Lung (tissue), 12 donors: Measurements from ENCODE around the gene KCNQ2. TPM values are rescaled to one million over a fixed set of nuclear protein-coding genes. Genes with fewer than 3 reads are reported as not detected.

Experiments used
- ATAC-seq: fragments of 200-7000 bp; cut with Tn5 transposase; one replicate; pipeline ENCODE4 v1.9.1; 2020; ENCODE audit warnings: moderate number of reproducible peaks; ENCODE audit not compliant: insufficient read depth, low FRiP score
- DNase-seq, 3 donors: peaks; one replicate each; pipeline ENCODE4 v3.0.0-alpha.2; 2013 to 2017
- H3K27ac ChIP-seq, 2 donors: one replicate each; pipeline ENCODE4 v1.5.1; 2013; ENCODE audit warnings: mild to moderate bottlenecking in 2 of 2, moderate library complexity in 2 of 2, control low read depth in 1 of 2, inconsistent platforms in 1 of 2, low read depth in 1 of 2, low read length in 1 of 2
- H3K27me3 ChIP-seq, 3 donors: one replicate each; pipeline ENCODE4 v1.5.1; 2013; ENCODE audit warnings: low read length in 2 of 3; ENCODE audit not compliant: control insufficient read depth in 3 of 3, insufficient read depth in 3 of 3
- H3K36me3 ChIP-seq, 4 donors: one replicate each; pipeline ENCODE4 v1.5.1; 2013; ENCODE audit warnings: low read length in 4 of 4, mild to moderate bottlenecking in 1 of 4, moderate library complexity in 1 of 4; ENCODE audit not compliant: control insufficient read depth in 4 of 4, insufficient read depth in 4 of 4
- H3K4me1 ChIP-seq, 5 donors: one replicate each; pipeline ENCODE4 v1.5.1; 2013; ENCODE audit warnings: low read length in 5 of 5, mild to moderate bottlenecking in 2 of 5, moderate library complexity in 1 of 5; ENCODE audit not compliant: control insufficient read depth in 5 of 5, insufficient read depth in 5 of 5
- H3K4me3 ChIP-seq: one replicate; pipeline ENCODE4 v1.5.1; 2013; ENCODE audit warnings: mild to moderate bottlenecking, control low read depth, moderate library complexity
- H3K9ac ChIP-seq, 2 donors: one replicate each; pipeline ENCODE4 v1.5.1; 2013; ENCODE audit warnings: low read length in 2 of 2, control low read depth in 1 of 2; ENCODE audit not compliant: insufficient read depth in 1 of 2
- H3K9me3 ChIP-seq, 4 donors: one replicate each; pipeline ENCODE4 v1.5.1; 2013; ENCODE audit warnings: low read length in 3 of 4, mild to moderate bottlenecking in 1 of 4, moderate library complexity in 1 of 4; ENCODE audit not compliant: control insufficient read depth in 4 of 4, insufficient read depth in 3 of 4
- CTCF ChIP-seq: IDR thresholded peaks from 2 replicates; pipeline ENCODE4 v1.5.1; 2012; ENCODE audit warnings: mild to moderate bottlenecking; ENCODE audit errors: control extremely low read depth, extremely low read depth
- WGBS, 2 donors: extraction: QIAGEN DNeasy Blood & Tissue Kit; methylation state at CpG; one replicate each; pipeline ENCODE4 v1.1.7; 2013; 5-methylcytosine and 5-hydroxymethylcytosine counted together
- polyA plus RNA-seq, 2 donors: library from polyadenylated mRNA; stranded (reverse); fragments of 200-250 nt; gene quantifications; one replicate each; pipeline ENCODE4 v1.2.1, GENCODE V29; 2013
- total RNA-seq, 2 donors: library from RNA; depleted of rRNA in 1 of 2; stranded (reverse); fragments of >200 nt in 1 of 2; gene quantifications; one replicate each; pipeline ENCODE4 v1.2.1, GENCODE V29; 2014 to 2021
- donor health status: control.
- donor health status: control.
- donor health status: Bipolar disorder and iron deficiency.
- donor health status: healthy.
- donor health status: DM: yes; HTN: yes; CAD: no.

Gene KCNQ2
- total and polyA plus RNA-seq, 4 donors: 0.18 to 6.8 (median 0.28) TPM; not detected in 1

- 0 to 1% methylated on average over 29 to 64 of the region's 64 CpGs for whole genome bisulfite sequencing, 2 donors
- peaks cover 0 to 22% (median 14%) of the 10 kb centered on the region in 4 donors for H3K36me3 ChIP-seq
- peak; percentile 90 to 93 (median 92) for DNase-seq
- peaks cover 0 to 24% (median 7%) of the 10 kb centered on the region in 5 donors for H3K4me1 ChIP-seq
- peak within 1 kb of the TSS; percentile 95 for H3K27ac ChIP-seq
- peak within 1 kb of the TSS; percentile 90 for H3K4me3 ChIP-seq
- no peak for TF ChIP-seq CTCF
- H3K9ac ChIP-seq: peak within 1 kb of the TSS; percentile 37 to 46
- no peaks in the 10 kb centered on the region for H3K27me3 ChIP-seq
- H3K9me3 ChIP-seq: peaks cover 0 to 5% (median 0%) of the 10 kb centered on the region in 4 donors
- peak; percentile 93 for ATAC-seq
These were observed 48.1 kb upstream of the KCNQ2 start, which contains the start of gene PPDPF for GRCh38 chr20:63520504-63520933. TSS of gene PPDPF (plus strand) at chr20:63520765. CDS start at chr20:63521309, 544 bp downstream.

GRCh38 chr20:63519668-63520503 is 47.4 kb upstream of the KCNQ2 start:
- Histone ChIP-seq H3K9me3 (peaks cover 0 to 5% (median 0%) of the 10 kb centered on the region in 4 donors), H3K27me3 (no peaks in the 10 kb centered on the region), H3K9ac (no peak overlapping the region), H3K4me3 (peak overlapping the region; percentile 75), H3K27ac (peak overlapping the region; percentile 75 to 95), H3K36me3 (peaks cover 0 to 22% (median 14%) of the 10 kb centered on the region in 4 donors), H3K4me1 (peaks cover 0 to 23% (median 7%) of the 10 kb centered on the region in 5 donors)
- ATAC-seq (peak; percentile 45), DNase-seq (peak; percentile 81 to 85 (median 83))
- 2% methylated on average over 50 to 72 of the region's 72 CpGs for WGBS, 2 donors
- no peak for TF ChIP-seq CTCF

GRCh38 chr20:63518946-63519667 is 46.7 kb upstream of the KCNQ2 start:
- TF ChIP-seq CTCF: no peak
- 75 to 82% methylated on average over 29 to 32 of the region's 32 CpGs for WGBS, 2 donors
- Histone ChIP-seq H3K27ac (peak overlapping the region in 1 of 2 donors; percentile 32), H3K9ac (no peak overlapping the region), H3K36me3 (peaks cover 0 to 22% (median 14%) of the 10 kb centered on the region in 4 donors), H3K9me3 (peaks cover 0 to 5% (median 0%) of the 10 kb centered on the region in 4 donors), H3K4me3 (peak overlapping the region; percentile 75), H3K27me3 (no peaks in the 10 kb centered on the region), H3K4me1 (peaks cover 0 to 22% (median 7%) of the 10 kb centered on the region in 5 donors)
- ATAC-seq (no peak), DNase-seq (peak in 1 of 3 donors; percentile 12)
